Neural progenitor cell (in vitro differentiated cells): ENCODE data around the gene ZSCAN16.

Experiments
- CTCF ChIP-seq: fragments of 200-600 bp; sonication (generic); IDR thresholded peaks from 2 replicates; pipeline ENCODE4 v1.5.1; 2017; ENCODE audit warnings: antibody characterized with exemption, mild to moderate bottlenecking
- EZH2 ChIP-seq: fragments of 200-600 bp; sonication (generic); IDR thresholded peaks from 2 replicates; pipeline ENCODE4 v1.6.1; 2017; ENCODE audit warnings: antibody characterized with exemption, mild to moderate bottlenecking, moderate library complexity
- EZH2phosphoT487 ChIP-seq: fragments of 200-600 bp; sonication (generic); IDR thresholded peaks from 2 replicates; pipeline ENCODE4 v1.6.1; 2017; ENCODE audit warnings: antibody characterized with exemption

- TF ChIP-seq CTCF, result no peak
- no peak for TF ChIP-seq EZH2
- TF ChIP-seq EZH2phosphoT487, result no peak
These were observed 29.1 kb downstream of the ZSCAN16 start for GRCh38 chr6:28153546-28153945.
